ENCODE data around the gene APBB1.

APBB1 gene

DNA sequence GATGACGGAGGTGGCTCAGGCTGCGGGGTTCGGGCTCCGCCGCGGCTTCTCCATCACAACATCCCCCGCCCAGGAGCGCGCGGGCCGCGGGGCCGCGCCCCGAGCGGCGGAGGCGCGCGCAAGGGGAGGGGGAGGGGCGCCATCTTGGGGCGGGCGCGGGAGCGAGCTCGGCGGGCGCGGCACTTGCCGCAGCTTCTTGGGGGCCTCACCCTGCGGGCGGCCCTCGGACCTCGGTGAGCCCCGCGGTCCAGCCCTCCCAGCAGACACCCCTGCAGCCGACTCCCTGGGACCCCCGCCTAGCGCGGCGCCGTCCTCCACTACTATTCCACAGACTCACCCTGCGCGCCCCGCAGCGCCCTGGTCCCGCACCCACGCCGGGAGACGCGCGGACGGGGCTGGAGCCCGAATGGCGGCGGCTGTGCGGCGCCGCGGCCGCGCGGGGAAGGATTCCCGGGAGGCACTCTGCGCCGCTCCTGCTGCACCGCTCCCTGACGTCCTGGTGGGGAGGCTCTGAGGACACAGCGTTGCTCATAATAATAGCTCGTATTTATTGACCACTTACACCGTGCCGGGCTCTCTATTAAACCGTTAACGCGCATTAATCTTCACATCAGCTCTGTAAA, at the start of gene APBB1:
APBB1 (minus strand) TSS at position 86 of the 623 bp plus-strand sequence. CDS start 7,747 bp downstream, outside the sequence.
- DNase-seq = peak; percentile 94

DNA sequence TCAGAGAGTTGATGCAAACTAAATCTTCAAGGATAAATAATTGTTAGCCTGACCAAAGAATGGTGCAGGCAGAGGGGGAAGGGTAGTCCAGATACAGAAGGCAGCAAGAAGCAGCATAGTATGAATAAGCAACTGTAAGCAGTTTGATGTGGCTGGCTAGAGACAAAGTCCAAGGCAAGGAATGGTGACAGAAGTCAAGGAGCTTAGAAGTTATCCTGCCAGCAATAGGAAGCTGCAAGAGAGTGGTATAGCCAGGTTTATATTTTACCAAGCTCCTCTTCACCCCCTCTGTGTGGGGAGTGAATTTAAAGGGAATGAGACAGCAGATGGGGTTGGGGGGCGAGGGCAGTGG, 40.2 kb upstream of the APBB1 start:
- DNase-seq = no peak

DNA sequence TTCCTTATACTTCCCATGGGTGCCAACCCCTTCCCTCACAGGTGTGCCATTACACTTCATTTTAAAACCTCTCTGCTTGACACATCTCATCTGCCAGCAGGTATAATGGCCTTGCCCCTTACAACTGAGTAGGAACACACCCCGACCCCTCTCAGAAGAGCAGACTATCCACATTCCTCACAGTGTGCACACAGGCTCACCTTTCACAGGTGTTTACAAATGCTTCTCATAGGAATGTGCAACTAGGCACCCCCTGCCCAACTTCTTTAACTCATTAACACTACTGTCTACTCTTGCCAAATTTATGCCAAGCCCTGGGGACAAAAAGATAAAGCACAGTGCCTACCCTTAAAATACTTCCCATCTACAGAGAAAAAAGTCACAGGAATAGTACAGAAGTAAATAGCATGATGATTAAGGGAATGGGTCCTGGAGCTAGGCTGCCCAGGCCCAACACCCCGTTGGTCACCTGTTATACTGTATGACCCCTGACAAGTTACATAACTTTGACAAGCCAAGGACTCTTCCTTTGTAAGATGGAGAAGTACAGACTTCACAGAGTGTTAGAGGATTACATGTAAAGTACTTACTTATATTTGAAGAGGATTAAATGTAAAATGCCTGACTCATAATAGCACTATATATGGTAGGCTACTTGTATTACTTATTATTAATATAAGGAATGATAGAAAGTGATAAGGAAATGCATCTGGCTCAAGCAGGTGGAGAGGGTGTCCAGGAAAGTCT, 39.6 kb upstream of the APBB1 start:
- no peak for DNase-seq

DNA sequence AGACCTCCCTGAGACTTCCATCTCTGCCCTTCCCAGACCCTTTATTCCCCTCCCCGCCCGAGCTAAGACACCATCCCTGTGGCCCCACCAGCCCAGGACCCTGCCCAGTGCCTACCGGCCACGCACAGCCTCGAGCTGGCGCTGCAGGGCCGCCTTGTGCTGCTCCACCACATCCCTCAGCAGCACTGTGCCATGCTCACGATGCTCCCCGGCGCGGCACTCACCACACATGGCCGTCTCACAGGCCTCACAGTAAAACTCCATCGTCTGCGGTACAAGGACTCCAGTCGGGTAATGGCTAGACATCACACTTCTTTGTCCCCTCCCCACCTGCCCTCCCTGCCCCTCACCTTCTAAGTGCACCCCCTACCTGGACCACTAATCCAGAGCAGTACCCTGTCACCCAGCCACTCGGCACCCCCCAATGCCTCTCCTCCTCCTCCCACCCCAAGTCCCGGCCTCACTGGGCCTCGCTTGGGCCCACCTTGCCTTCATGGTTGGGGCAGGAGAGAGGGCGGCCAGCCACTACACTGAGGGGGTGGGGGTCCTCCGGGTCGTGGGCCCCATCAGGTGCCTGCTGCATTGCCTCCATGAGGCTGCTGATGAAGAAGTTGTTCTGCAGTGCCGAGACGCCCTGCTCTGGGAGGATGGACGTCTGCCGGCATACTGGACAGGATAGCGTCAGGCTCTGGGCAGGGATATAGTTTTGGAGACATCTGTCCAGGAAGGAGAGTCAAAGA, 38.9 kb upstream of the APBB1 start:
- DNase-seq = no peak

DNA sequence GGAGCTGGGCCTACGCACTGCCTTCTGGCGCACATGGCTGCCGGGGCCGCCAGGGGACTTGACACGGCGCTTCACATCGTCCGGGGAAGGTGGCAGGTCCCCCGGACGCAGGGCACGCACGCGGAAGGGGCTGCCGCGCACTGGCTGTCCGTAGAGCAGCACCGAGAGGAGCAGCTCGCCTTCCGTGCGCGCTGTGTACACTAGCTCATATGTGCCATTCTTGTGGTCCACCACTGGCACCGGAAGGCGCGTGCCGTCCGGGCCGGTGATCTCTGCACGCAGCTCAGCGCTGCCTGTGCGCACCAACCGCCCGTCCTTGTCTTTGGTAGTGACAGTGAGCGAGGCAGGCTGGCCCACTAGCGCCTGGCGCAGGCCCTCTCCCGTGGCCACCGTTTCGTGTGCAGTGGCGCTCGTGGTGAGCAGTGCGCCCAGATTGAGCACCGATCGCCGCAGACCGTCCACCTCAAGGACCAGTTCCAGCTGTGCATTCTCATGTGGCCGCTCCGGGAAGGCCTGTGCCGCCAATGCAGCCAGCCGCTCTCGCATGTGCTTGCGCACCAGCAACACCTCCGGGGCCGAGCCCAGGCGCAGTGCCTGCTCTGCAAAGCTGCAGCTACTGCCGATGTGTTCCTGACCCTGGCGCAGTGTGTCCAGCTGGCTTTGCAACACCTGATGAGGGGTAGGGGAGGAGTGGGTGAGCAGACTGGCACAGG, 37.6 kb upstream of the APBB1 start:
- no peak for DNase-seq

DNA sequence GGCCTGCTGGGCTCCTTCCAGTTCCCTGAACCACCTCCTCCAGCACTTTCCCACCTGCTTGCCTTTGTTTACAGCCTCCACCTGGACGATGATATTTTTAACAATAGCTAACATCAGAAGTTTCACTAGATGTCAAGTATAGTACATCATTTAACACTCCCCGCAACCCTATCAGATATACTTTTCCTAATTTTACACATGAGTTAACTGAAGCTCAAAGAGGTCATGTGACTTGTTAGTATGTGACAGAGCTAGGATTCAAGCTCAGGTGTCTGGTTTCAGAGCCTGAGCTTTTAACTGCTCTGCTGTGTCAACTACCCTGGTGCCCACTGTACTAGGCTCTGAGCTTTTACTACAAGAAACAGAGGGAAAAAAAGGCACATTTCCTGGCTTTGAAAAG, 36.2 kb upstream of the APBB1 start:
- DNase-seq = no peak

DNA sequence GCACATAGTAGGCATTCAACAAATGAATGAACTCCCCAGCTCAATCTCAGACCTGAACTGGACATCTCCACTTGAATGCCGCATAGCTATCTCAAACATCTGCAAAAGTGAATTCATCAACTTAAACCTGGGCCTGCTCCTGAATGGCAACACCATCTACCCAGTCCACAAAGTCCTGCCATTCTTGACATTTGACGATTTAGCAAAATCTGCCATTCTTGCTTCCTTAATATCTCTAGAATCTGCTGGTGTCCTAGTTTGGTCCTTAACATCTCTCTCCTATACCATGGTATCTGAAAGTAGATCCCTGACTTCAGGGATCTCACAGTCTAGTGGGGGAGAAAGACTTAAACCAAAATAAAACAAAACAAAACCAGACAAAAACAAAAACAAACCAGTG, 34.3 kb upstream of the APBB1 start:
- DNase-seq = no peak

DNA sequence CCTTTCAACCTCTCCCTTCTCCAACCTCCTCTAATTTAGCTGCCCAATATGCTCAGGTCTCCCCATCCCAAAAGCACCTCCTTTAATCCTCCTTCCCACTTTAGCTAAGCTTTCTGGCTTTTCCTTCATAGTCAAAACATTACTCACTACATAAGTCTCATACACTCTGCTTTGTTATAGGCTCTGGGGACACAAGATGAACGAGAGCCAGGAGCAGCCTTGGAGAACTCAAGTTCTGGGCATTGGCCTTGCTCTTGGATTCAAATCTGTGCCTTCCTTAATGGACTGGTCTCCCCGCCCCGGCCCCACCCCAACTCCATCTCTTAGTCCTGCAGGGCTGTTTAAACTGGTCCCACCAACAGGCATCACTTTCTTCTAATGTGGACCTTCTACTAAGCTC, 33.3 kb upstream of the APBB1 start:
- no peak for DNase-seq

DNA sequence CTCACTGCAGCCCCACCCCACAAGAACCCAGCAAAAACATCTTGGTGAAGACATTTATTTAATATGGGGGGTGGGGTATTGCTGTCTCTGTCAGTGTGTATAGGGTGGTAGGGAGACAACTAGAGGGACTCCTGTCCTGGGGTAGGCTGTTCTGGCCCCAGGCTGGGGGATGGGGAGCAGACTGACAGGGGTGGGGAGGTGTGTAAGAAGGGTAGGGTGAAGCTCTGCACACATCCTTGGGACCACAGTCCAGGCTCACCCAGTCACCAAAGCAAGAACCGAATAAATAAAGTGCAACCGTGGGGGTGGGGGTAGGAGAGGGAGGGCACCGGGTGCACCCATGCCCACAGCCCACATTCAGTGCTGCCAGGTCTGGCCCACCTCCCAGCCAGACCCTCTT, 29.7 kb upstream of the APBB1 start:
- DNase-seq = no peak

DNA sequence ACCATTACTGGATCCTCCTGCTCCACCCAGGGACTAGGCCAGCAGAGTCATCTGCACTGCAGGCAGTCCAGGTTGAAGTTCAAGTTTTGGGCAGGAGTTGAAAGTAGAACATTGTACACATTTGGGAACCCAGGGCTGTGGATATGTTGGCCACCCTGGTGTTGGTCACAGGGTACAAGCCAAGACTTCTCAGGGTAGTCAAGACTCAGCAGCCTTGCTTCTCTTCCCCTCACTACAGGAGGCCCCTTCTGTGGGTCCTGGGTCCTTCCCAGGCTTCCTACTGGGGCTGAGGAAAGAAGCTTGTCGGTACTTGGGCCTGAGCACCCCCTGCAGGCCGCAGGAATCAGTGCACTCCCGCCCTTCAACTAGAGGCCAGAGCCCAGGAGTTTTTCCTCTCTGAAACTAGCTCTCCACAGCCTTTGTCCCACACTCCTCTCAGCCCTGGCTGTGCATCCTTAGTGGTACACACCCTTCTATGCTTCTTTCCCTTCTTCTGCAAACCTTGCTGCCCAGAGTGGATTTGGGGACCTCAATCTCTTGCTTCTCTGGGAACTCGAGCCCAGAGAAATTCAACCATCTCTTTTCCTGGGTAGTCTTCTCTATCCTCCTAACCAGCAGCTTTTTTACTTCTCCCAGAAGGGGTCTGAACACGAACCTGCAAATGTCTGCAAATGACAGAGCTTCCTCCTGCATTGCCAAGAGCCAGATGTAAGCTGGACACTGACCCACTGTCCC, 24.5 kb upstream of the APBB1 start:
- peak; percentile 71 for DNase-seq

DNA sequence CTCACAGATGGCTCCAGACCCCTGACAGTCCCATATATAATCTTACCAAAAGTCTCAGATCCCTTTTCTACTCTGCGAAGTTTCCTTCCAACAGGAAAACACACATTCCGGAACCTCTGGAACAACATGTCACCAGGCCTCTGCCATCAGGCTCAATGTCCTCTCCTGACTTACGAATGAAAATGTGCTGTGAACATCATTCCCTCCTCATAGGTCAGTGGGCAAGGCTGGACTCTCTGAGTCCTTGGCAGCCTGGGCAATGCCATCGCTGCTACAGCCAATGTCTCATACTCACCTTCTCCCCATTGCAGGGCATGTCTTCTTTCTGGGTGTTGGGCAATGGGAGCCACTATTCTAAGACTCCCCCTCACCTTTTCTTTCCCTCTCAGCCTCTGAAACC, 23.5 kb upstream of the APBB1 start:
- no peak for DNase-seq

DNA sequence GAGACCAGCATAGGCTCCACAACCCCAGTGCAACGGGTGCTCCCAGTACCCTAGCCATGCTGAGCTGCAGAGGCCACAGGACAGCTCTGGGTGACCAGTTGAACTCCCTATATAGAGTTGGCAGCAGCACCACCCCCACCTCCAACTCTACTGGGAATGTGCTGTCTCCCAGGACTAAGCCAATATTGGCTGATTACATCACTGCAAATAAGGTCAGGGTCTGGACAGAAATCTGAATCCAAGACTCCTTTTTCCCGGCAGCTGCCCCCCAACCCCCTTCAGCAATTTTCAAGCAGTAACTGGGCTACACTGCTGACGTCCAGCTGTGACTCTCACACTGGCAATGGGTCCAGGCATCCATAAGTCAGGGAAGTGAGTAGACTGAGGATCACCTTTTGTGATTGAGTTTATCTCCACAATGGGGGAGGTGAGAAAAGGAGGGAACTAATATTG, 22.0 kb upstream of the APBB1 start, which contains the start of gene HPX:
HPX (minus strand) TSS at position 82 of the 453 bp plus-strand sequence; CDS start at position 58, 24 bp downstream.
- DNase-seq = no peak

DNA sequence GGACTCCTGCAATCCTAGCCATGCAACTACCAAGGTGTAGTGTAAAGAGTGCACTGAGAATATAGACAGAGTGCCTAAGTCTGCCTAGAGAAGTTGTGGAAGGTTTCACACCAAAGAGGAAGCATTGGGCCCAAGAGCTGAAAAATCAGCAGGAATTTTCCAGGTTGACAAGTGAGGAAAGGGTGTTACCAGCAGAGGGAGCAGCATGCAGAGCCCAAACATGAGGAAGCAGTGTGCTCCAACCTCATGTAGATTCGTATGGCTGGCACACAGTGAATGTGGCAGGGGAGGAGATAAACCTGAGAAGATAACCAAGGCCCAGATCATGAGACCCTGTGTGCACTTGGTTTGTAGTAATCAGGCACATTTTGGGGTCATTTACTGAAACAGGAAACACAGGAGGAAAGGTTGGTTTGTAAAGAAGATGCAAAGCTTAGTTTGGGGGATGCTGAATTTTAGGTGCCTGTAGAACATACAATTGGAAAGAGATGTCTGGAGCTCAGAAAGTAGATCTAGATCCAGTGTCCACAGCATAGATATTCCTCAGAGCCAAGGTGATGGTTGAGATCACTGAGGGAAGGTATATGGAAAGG, 20.2 kb upstream of the APBB1 start:
- peak; percentile 70 for DNase-seq

DNA sequence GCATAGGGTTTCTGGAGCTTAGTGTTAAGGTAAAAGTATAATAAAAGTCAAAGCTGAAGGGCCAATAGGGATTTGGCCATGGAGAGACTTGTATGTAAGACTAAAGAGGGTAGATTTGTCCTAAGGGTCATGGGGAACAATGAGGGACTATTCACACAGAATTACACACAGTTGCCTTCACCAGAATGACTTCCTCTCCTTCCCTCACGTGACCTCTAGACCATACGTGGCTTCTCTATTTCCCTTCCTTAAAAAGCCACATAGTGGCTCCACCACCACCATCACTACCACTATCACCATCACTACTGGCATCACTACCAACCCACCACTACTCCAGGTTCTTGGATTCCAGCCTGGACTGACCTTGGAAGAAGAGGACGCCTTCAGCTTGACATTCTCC, 19.1 kb upstream of the APBB1 start:
- no peak for DNase-seq

DNA sequence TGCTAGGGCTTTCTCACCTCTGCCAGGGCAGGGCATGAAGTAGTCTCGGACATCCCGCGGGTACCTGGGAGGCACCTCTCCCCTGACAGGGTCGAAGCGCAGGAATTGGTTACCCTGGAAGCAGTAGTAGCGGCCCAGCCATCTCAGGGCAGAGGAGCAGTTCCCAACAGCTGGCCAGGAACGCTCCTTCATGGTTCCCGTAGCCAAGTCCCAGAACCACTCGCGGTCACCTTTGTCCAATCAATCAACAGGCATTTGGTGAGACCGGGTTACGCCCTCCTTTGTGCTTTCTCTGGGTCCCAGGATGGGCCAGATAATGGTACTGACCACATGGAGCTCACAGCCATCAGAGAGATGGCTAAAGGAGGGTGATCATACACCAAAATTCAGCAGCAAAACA, 18.5 kb upstream of the APBB1 start:
- no peak for DNase-seq

DNA sequence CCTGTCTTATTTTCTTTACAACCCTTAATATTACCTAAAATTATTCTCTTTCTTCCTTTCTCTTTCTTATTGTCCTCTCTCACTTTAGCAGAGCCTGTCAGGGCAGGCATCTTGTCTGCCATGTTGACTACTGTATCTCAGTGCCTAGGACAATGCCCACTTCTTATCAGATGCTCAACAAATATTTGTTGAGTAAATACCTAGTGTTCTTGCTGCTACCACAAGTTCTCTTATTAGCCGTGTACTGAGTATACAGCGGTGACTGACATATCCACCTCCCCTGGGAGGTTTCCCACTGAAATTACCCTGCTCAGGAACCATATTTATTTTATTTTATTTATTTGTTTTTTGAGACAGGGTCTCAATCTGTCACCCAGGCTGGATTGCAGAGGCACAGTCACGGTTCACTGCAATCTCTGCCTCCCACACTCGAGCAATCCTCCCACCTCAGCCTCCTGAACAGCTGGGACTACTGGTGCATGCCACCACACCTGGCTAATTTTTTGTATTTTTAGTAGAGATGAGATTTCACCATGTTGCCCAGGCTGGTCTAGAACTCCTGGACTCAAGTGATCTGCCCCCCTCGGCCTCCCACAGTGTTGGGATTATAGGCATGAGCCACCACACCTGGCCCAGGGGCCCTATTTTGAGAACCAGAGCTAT, 15.2 kb upstream of the APBB1 start:
- DNase-seq = no peak

DNA sequence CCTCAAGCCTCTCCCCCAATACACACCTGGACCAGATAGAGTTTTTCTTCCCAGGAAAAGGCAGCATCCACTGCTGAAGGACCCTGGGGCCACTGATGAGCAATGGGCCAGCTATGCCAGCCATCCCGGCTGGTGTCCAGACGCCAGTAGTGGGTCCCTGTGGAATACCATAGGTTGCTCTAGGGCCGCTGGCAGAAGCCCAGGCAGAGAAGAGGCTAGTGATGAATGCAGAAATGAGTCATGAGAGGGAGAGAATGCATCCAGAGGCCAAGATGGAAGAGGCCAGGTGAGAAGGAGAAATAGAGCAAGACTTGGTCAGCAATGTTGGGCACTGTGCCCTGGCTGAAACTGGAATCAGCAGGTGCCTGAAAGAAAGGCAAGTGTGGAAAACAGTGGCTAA, 13.0 kb upstream of the APBB1 start:
- no peak for DNase-seq

DNA sequence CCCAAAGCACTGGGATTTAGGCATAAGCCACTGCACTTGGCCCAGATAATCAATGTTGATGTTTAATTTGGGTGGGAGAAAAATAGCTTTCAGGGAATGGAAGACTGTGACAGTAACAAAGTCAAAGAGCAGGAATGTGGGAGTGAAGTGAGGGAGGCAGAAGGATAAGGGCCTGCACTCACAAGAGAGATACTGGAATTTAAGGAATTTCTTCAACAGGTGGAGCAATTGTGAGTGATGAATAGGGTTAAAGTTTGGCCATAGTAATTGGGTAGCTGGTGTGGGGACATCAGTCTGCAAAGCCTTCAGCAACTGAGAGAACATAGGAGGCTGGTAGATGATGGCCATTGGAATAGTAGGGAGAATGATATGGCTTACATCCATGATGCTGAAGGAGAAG, 8.6 kb upstream of the APBB1 start:
- no peak for DNase-seq

DNA sequence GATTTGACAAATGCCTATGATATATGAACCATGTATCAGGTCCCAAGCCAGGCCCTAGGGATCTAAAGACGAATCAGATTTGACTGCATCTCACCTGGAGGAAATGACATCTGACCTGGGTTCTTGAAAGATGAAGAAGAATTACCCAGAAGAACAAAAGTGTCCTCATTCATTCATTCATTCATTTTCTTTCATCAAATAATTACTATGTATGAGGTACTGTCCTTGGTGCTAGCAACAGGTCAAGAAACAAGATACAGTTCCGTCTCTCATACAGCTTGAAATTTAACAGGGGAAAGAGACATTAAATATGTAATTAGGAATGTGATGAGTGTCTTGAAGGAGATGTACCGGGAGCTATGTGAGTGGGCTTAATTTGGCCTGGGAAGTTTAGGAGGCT, 1.8 kb upstream of the APBB1 start:
- no peak for DNase-seq

DNA sequence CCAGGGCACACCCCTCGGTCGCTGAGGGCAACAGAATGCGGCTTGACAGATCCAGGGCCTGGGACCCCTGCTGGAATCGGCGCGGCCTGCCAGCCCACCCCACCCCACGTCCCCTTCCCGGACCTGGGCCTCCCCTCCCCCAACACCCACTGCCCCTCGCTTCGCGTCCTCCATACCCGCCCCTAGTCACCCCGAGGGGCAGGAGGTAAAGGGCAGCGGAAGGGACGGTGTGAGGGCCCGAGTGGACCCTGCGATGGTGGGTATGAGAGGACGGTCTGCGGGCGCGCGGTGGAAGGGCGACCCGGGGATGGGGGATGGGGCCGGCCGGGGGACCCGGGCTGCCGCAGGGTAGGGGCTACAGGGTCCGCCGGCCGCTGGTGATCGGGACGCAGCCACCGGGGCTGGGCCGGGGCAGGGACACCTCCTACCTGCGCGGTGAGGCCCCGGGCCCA, 311 bp downstream of the APBB1 start:
- DNase-seq = no peak

DNA sequence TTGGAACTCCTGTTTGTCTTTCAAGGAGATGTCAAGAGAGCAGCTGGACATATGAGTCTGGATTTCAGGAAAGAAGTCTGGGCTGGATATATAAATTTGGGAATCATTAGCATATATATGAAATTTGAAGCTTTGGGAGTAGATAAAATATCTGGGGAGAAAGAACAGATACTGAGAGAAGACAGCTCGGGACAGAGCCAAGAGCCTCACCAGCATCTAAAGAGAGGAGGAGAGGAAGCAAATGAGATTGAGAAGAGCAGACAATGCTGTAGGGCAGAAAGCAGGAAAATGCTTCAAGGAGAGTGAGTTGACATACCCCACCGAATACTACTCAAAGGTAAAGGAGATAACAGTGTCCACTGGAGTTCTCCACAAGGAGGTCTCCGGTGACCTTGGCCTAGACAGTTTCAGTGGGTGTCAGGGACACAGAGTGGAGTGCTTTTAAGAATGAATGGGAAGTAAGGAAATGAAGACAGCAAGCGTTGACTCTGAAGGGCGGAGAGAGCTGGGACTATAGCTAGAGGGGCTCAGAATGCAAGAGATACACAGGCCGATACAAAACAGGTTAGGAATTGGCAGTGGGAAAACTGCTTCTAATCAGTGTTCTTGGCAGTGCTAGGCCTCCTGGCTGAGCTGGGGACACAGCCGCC, 862 bp downstream of the APBB1 start:
- DNase-seq = no peak

Data from eye (tissue), 1 donor.